GM21529 (cell line): ENCODE results near the gene RB1.
A peak's percentile ranks its signal among the peaks of the same experiment; 100 is the strongest.
"Not testable (repeated sequence)": the region's sequence is repeated elsewhere in the genome, so short reads cannot be mapped to it uniquely, and the experiment has no call there.

Source experiments
- ATAC-seq: cut with Tn5 transposase; IDR thresholded peaks from one replicate; pipeline ENCODE4 v1.9.1; 2021; ENCODE audit not compliant: unreplicated experiment

Gene RB1

DNA sequence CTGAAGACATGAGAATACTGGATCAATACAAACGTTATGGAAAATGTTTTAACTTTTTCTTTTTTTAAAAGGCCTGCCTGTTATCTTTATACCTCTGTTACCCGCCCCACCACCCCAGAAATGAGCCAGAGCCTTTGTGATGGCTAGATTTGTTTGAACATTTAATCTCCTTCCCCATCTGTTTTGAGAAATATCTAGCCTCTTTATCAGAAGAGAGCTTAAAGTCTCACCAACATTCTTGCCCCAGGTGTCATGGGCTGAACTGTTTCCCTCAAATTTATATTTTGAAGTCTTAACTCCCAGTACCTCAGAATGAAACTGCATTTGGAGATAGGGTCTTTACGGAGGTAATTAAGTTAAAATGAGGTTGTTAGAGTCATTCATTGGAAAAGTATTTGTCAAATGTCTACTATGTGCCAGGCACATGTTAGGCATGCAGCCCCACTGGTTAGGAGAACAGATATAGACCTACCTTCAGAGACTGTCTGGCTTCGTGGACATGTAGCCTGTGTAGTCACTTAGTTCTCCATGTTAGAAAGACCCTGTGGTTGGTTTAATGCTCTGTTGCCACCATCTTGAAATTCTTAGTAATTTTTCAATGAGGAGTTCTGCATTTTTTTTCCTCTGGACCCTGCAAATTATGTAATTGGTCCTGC lies 6.3 kb upstream of the RB1 start:
- no peak for ATAC-seq

DNA sequence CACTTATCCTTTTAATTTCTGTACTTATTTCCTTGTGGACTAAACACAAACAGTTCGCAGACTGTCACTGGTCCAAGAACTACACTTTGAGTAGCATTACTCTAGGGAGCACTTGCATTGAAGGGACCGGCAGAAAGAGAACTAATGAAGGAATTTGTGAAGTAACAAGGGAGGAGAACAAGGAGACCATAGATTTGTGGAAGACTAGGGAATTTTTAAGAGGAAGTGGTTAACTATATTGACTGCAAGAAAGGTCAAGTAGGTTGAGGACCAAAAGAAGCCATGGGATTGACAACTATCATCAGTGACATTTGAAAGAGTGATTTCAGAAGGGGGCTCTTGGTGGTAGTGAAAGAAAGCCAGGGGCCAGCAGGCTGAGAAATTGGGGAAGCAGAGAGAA lies 4.0 kb upstream of the RB1 start:
- ATAC-seq, result no peak

DNA sequence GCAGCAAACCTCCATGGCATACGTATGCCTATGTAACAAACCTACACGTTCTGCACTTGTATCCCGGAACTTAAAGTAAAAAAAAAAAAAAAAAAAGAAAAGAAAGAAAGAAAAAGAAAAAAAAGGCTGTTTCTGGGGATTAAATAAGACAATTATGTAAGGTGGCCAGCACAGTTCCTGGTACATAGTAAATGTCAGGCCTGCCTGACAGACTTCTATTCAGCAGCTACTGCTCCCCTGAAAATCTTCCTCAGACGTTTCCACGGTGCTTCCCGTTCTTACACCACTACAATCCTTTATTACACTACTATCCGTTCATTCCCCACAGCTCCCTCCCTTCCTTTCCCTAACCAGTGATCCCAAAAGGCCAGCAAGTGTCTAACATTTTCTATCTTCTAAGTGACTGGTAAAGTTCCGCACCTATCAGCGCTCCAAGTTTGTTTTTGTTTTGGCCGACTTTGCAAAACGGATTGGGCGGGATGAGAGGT lies 636 bp upstream of the RB1 start:
- peak; percentile 13 for ATAC-seq

DNA sequence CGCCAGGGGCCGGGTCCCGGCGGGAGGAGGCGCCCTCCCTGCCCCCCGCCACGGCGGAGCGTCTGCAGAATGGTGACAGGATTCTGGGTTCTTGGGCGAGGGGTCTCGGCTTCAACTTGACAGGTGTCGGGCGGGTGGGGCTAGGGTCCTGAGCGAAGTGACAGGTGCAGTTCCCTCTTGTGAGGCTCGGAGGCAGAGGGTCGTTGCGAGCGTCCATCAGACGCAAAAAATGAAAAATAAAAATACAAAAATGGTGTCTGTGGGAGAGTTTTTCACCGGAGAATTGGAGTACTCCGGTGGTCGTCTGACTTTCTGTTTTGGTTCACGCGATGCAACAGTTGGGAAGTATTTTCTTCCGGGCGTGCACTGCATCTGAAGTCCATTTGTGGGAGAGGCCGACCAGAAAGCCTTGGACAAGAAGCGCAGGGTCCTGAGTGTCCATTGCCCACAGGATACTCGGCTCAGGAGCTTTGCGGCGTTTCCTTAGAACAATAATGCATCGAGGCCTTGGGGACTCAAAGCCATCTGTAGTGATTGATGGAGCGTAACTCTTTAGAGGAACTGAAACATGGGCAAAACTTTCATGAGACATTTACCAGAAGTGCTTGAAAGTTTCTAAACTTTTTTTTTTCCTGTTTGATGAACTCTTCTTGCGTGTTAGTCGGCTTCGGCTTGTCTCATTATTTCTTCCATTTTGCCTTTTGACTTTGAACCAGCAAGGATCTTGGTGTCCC lies 759 bp downstream of the RB1 start:
- peak; percentile 71 for ATAC-seq

DNA sequence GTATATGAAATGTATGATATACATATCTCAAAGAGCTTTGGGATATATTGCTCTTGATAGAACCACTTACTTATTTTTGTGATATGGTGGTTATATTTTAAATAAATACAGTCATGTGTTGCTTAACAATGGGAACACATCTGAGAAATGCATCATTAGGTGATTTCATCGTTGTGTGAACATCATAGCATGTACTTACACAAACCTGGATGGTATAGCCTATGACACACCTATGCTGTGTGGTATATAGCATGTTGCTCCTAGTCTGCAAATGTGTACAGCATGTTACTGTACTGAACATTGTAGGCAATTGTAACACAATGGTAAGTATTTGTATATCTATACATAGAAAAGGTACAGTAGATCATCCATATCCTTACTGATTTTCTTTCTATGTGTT lies 7.7 kb downstream of the RB1 start:
- ATAC-seq, result no peak

DNA sequence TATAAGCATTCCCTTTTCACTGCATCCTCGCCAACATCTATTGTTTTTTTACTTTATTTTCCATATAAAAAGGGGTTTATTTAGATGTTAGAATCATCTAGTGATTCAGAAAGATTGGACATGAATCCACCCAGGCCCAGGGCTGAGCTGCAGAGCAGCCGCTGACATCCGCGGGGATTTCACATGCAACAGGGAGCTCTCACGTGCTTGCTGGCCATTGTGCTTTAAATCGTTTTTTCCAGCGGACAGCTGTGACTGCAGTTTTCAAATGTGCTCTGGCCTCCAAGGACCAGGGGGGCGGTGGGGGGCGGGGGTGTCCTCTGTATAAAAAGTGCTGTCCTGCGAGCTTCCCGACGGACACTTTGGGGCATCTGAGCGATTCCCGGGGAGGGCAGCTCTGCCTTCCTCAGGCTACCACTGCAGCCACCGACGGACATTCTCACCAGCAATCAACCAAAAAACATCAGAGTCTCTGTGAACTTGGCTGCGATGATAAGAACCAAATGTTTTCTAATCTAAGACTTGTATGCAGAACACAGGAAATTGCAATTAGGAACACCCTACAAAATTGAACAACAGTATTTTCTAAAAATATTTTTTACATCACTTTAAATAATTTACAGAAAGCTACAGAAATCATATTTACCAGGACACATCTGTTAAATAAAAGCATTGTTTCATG lies 12.6 kb downstream of the RB1 start:
- no peak for ATAC-seq

DNA sequence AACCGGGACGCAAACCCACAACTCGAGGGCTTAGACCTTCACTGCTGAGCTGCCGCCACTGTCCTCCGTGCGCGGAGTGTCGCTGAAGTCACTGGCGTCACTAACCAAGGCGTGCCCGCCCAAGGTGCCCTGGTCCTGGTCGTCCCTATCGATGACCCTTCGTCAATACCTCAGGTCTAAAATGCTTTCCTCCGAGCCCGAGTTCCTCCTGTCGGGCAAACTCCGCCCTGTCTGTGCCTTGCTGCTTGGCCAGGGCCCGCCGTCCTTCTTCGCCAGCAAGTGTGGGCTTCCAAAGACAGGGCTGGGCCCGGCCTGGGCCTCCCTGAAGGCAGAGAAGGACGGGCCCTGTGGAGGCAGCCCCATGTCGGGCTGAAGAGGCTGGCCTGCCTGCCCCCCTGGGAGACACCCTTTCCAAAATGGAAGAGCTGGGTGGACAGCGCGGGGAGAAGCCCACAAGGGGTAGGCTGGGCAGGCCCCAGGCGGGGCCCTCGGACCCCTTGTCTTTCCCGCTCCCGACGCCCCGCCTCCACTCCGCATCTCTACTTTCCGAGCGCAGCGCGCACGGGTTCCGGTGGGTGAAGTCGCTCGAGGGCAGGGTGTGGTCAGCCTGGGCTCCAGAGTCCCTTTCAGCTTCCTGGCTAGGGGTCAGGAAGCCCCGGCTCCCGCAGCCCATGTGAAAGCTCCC lies 13.4 kb downstream of the RB1 start:
- no peak for ATAC-seq

DNA sequence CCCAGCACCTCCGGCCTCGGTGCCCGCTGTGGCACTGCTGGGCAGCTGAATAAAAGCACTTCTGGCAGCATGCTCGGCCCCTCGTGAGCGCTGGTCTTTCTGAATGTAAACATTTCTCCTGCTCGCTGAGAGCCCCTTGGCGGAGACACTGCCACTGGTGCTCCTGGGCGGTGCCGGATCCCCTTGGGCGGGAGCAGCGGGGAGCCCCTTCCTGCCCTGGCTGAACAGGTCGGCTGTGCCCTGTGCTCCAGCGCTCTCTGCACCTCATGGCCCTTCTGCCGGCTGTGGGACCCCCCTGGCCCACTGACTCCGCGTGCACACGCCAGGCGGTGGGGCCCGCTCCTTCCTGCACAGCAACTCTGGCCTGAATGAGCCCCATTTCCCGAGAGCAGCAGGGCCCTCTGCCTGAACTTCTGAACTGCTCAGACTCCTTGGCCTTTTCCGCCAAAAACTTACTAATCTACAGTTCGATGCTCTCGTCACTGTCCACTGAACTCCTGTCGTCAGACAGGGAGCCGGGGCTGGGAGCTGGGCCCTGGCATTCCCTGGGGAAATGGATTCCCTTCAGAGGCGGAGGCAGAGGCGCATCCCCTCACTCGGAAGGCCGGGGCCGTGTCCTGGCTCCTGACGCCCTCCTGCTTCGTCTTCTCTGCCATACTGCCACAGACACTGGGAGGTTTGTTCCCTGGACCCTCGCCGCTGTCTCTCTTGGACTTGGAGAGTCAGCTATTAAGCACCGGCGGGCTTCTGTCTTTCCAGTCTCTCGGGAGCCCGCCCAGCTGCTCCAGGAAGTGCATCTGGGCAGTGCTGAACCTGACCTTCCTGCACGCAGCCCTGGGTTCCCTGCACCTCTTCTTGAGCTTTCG lies 14.2 kb downstream of the RB1 start:
- ATAC-seq, result no peak

DNA sequence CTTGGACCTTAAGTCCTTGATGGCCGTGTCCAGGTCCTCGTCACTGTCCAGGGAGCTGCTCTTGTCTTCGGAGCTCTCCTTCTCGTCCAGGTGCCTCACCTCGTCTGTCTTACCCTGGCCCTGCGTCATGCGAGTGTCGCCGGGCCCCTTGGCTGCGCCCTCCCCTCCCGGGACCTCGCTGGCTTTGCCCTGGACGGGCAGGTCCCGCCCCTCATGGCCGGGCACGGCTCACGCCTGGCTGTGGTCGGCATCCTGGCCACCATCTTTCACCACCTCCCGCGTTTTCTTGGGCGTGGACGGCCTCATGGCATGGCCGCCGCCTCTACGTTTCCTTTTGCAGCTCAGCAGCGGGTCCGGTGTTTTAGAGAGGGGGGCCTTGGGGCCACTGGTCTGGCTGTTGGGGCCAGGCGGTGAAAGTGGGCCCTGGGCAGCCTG lies 14.8 kb downstream of the RB1 start:
- ATAC-seq, result no peak

DNA sequence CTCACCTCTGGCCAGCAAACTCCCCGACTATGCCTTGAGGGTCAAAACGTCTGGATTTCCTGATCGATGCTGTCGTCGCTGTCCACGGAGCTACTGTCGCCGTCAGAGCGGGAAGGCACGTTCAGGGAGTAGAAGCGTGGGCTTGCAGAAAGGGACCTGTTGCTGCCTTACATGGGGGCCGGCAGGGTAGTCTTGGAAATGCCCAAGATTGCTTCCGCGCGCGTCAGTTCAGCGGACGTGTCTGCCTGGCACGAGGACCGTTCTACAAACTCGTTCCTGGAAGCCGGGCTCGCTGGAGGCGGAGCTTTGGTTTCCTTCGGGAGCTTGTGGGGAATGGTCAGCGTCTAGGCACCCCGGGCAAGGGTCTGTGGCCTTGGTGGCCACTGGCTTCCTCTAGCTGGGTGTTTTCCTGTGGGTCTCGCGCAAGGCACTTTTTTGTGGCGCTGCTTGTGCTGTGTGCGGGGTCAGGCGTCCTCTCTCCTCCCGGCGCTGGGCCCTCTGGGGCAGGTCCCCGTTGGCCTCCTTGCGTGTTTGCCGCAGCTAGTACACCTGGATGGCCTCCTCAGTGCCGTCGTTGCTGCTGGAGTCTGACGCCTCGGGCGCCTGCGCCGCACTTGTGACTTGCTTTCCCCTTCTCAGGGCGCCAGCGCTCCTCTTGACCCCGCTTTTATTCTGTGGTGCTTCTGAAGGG lies 15.4 kb downstream of the RB1 start:
- no peak for ATAC-seq

DNA sequence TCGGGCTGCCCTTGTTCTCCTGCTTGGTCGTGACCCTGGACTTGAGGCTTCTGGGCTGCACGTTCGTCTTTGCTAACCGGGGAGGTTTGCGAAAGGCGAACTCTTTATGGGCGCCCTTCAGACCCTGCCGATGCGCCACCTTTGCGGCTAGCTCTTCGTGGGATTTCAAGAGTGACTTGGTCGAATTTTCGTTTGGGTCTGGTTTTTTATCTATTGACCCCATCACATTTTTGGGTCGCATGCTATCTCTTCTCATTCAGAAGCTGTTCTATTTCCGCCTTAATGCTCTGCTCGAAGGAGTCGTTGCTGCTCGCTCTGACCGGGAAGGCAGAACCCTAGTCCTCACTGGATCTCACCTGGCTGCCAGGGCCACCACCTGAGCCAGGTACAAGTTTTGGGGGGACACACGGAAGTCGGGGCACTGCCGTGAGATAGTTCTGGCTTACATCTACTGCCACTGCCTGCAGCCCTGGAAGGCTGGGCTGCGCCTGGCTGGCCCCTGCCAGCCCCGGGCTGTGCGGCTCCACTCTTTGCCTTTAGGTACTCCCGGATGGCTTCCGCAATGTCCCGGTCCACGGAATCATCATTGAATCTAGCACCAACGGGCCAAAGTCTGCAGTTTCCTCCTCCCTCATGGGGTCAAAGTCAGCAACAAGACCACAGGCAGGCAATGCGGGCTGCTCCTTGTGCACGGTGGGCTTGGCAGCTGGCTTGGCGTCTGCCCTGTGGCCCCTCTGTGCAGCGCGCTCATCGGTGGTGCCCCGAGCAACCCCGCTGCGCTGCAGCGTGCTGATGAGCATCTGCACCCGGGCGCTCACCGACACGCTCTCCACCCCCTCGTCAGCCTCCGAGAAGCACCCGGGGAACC lies 16.2 kb downstream of the RB1 start:
- ATAC-seq, result no peak

DNA sequence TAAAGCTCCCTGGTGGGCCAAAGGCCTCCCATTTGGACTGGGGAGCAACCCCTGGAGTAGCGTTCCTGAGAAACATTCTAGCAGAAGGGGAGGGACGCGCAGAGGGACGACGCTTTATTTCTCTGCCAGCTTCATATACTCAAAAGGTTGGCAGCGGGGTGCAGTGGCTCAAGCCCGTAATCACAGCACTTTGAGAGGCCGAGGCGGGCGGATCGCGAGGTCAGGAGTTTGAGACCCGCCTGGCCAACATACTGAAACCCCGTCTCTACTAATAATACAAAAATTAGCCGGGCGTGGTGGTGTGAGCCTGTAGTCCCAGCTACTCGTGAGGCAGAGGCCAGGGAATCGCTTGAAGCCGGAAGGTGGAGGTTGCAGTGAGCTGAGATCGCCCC lies 16.8 kb downstream of the RB1 start:
- ATAC-seq, result no peak

DNA sequence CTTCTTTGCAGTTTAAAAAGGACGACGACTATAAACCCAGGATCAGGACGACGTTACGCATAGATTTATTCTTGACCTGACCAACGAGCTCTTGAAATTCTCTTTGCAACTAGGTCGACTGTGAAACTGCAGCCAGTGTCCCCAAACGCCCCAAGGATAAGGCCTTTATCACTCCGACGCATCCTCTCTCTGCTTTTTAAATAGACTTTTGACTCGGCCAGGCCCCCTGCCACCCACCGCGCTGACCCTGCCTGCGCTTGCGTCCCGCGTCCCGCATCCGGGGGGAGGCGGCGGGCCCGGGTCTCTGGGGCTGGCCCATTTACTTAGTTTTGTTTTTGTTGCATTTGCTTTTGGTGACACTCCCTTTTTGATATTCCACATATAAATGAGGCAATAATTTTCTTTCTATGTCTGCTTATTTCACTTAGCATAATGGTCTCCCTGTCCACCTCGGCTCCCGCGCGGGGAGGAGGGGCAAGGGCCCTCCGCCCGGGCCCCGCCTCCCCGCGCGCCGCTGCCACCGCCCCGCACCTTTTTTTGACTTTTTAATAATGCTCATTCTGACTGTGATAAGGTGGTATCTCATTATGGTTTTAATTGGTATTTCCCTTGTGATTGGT lies 17.4 kb downstream of the RB1 start:
- ATAC-seq, result no peak

DNA sequence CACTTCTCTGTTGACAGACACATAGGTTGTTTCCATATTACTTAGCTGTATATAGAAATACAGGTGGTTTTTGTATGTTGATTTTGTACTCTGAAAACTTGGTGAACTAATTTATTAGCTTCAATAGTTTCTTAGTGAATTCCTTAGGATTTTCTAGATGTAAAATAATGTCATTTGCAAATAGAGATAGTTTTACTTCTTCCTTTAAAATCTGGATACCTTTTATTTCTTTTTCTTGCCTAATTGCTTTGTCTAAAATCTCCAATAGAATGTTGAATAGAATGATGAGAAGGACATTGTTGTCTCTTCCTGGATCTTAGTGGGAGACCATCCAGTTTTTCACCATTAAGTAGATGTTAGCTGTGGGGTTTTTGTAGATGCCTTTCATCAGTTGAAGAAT lies 18.7 kb downstream of the RB1 start:
- ATAC-seq, result no peak

DNA sequence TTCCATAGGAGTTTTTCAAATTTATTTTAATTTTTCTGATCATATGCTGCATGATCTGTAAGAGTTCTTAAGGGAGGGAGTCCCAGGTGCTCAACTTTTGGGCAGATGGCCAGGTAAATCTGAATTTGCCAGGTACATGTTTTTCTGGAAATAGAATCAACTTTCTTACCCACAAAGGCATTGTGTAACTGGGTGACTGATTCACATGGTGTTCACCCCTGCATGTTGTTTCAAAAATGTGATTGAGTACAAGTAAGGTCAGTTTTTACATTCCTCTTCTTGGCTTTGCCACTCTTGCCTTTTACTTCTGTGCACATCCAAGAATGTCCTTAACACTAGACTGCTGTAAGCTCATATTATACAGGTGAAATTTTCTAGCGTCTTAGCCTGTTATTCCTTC lies 30.4 kb downstream of the RB1 start:
- ATAC-seq, result no peak

DNA sequence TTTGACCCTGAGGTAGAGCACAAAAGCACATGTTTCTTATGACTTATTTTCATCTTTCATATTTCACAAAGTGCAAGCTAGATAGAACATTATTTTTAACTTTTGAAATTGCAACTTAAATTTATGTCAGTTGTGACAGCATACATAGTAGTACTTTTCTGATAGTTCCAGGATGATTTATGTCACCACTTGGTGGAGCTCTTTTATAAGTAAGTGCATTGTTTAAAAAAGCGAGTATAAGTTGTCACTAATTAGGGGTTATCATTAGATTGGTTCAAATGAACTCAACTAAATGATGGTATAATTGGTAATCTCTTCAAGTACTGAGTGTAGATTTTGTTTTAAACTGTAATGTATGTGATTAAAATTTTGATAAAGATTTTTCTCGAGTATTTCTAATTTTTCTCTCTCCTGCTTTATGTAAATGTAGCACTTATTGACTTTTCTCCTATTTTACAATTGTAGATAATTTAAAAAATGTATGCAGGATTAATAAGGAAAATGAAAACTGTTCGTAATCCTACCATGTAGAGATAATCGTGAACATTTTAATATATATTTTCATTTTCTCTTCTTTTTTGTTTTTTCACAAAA lies 31.1 kb downstream of the RB1 start:
- ATAC-seq, result peak; percentile 52

DNA sequence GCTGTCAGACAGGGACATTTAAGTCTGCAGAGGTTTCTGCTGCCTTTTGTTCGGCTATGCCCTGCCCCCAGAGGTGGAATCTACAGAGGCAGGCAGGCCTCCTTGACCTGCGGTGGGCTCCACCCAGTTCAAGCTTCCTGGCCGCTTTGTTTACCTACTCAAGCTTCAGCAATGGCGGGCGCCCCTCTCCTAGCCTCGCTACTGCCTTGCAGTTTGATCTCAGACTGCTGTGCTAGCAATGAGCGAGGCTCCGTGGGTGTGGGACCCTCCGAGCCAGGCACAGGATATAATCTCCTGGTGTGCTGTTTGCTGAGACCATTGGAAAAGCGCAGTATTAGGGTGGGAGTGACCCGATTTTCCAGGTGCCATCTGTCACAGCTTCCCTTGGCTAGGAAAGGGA lies 35.6 kb downstream of the RB1 start:
- not testable (repeated sequence) for ATAC-seq

DNA sequence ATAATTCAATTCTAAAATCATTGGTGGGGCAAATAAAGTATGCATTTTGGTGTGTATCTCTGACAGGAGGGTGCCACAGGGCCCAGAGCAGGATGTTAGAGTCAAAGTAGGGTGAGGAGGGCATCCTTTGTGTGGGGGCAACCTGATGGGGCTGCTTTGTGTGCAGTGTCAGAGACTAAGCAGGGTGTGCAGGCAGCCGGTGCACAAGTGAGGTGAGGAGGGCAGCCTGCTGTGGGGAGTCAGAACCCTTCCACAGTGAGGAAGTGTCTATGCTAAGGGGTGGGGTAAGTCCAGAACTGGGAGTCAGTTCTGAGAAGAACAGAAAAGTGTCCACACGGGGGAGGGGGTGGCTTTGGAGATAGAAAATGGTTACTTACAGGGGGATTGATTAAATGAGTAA lies 40.7 kb downstream of the RB1 start:
- no peak for ATAC-seq
